WTC11 (cell line): Measurements from ENCODE around the gene TAOK2. TPM values are rescaled to one million over a fixed set of nuclear protein-coding genes. Genes with fewer than 3 reads are reported as not detected.

Experiments used
- ATAC-seq: fragments of 200-7000 bp; cut with Tn5 transposase; 2 replicates; pipeline ENCODE4 v1.10.0; 2021; ENCODE audit warnings: mild to moderate bottlenecking, moderate library complexity
- CTCF ChIA-PET: fragments of 300-600 bp; sonication (Branson Sonifier 250); formaldehyde crosslinking; loops from one replicate; lab custom pipeline; 2021; ENCODE audit warnings: antibody characterized with exemption; lab: Charles Lee
- POLR2A ChIA-PET: fragments of 350-600 bp; sonication (Branson Sonifier 250); formaldehyde crosslinking; loops from one replicate; lab custom pipeline; 2021; ENCODE audit warnings: antibody characterized with exemption; lab: Charles Lee
- DNase-seq: peaks from one replicate; pipeline ENCODE4 v3.0.0; 2021; ENCODE audit warnings: low spot score
- H3K27ac Mint-ChIP-seq: 2 replicates; pipeline ENCODE4 v1.8.0; 2021; ENCODE audit warnings: mixed read lengths
- H3K27me3 Mint-ChIP-seq: 2 replicates; pipeline ENCODE4 v1.8.0; 2021; ENCODE audit warnings: low read depth, mild to moderate bottlenecking, moderate library complexity, mixed read lengths
- H3K36me3 Mint-ChIP-seq: 2 replicates; pipeline ENCODE4 v1.8.0; 2021; ENCODE audit warnings: mixed read lengths
- H3K4me1 Mint-ChIP-seq: 2 replicates; pipeline ENCODE4 v1.8.0; 2022; ENCODE audit warnings: mixed read lengths
- H3K4me3 Mint-ChIP-seq: 2 replicates; pipeline ENCODE4 v1.8.0; 2021; ENCODE audit warnings: mild to moderate bottlenecking, moderate library complexity, mixed read lengths
- H3K9me3 Mint-ChIP-seq: 2 replicates; pipeline ENCODE4 v1.8.0; 2021; ENCODE audit warnings: mixed read lengths
- ATF1 ChIP-seq: sonication (generic); formaldehyde crosslinking; IDR thresholded peaks from 2 replicates; pipeline ENCODE4 v1.8.1; 2023; ENCODE audit warnings: mild to moderate bottlenecking, moderate library complexity, missing genetic modification reagents
- CREB1 ChIP-seq: sonication (generic); formaldehyde crosslinking; IDR thresholded peaks from 2 replicates; pipeline ENCODE4 v1.8.0; 2023; ENCODE audit warnings: mild to moderate bottlenecking, missing genetic modification reagents
- ETV6 ChIP-seq: sonication (generic); formaldehyde crosslinking; IDR thresholded peaks from 2 replicates; pipeline ENCODE4 v1.8.1; 2022; ENCODE audit warnings: mild to moderate bottlenecking, missing genetic modification reagents
- FOXJ3 ChIP-seq: sonication (generic); formaldehyde crosslinking; IDR thresholded peaks from 2 replicates; pipeline ENCODE4 v1.9.0; 2021; ENCODE audit warnings: missing genetic modification reagents, mild to moderate bottlenecking, borderline replicate concordance
- FOXP1 ChIP-seq: sonication (generic); formaldehyde crosslinking; IDR thresholded peaks from 2 replicates; pipeline ENCODE4 v1.8.0; 2022; ENCODE audit warnings: missing genetic modification reagents, mild to moderate bottlenecking, moderate library complexity, borderline replicate concordance
- HMGA2 ChIP-seq: fragments of 250-450 bp; sonication (Bioruptor Pico); IDR thresholded peaks from 2 replicates; pipeline ENCODE4 v1.4.0; 2021; ENCODE audit warnings: mild to moderate bottlenecking, moderate library complexity
- NFYB ChIP-seq: sonication (generic); formaldehyde crosslinking; conservative IDR thresholded peaks from 2 replicates; pipeline ENCODE4 v1.8.0; 2022; ENCODE audit warnings: low read depth, missing genetic modification reagents
- NR1H2 ChIP-seq: sonication (generic); formaldehyde crosslinking; IDR thresholded peaks from 2 replicates; pipeline ENCODE4 v1.9.0; 2021; ENCODE audit warnings: mild to moderate bottlenecking, moderate library complexity, missing genetic modification reagents
- NR3C1 ChIP-seq: sonication (generic); formaldehyde crosslinking; conservative IDR thresholded peaks from 2 replicates; pipeline ENCODE4 v1.8.1; 2023; ENCODE audit warnings: low read depth, mild to moderate bottlenecking, missing genetic modification reagents
- OVOL2 ChIP-seq: fragments of 250-450 bp; sonication (Bioruptor Pico); IDR thresholded peaks from 2 replicates; pipeline ENCODE4 v1.9.0; 2021; ENCODE audit warnings: mild to moderate bottlenecking, borderline replicate concordance
- SMAD3 ChIP-seq: sonication (generic); formaldehyde crosslinking; IDR thresholded peaks from 2 replicates; pipeline ENCODE4 v1.8.0; 2022; ENCODE audit warnings: missing genetic modification reagents, mild to moderate bottlenecking, borderline replicate concordance
- TEAD1 ChIP-seq: sonication (generic); formaldehyde crosslinking; IDR thresholded peaks from 2 replicates; pipeline ENCODE4 v1.8.0; 2022; ENCODE audit warnings: mild to moderate bottlenecking, missing genetic modification reagents
- total RNA-seq: library from RNA; stranded (reverse); gene quantifications from 3 replicates; pipeline ENCODE4 v1.2.3, GENCODE V29; 2021
- TF ChIP-seq, protein P1 (sequence below): fragments of 250-450 bp; sonication (Bioruptor Pico); IDR thresholded peaks from 2 replicates; pipeline ENCODE4 v1.9.0; 2021; ENCODE audit warnings: mild to moderate bottlenecking, borderline replicate concordance
- TF ChIP-seq, protein P2 (sequence below): fragments of 250-450 bp; sonication (Bioruptor Pico); conservative IDR thresholded peaks from 2 replicates; pipeline ENCODE4 v1.9.0; 2021; ENCODE audit warnings: mild to moderate bottlenecking
- TF ChIP-seq, protein P3 (sequence below): sonication (generic); formaldehyde crosslinking; IDR thresholded peaks from 2 replicates; pipeline ENCODE4 v1.8.1; 2022; ENCODE audit warnings: missing genetic modification reagents, borderline replicate concordance
- TF ChIP-seq, protein P4 (sequence below): fragments of 250-450 bp; sonication (Bioruptor Pico); IDR thresholded peaks from 2 replicates; pipeline ENCODE4 v1.9.0; 2021; ENCODE audit warnings: mild to moderate bottlenecking

TAOK2 gene
- total RNA-seq, 1 experiment from 2014 or later = 42.4 TPM

DNA sequence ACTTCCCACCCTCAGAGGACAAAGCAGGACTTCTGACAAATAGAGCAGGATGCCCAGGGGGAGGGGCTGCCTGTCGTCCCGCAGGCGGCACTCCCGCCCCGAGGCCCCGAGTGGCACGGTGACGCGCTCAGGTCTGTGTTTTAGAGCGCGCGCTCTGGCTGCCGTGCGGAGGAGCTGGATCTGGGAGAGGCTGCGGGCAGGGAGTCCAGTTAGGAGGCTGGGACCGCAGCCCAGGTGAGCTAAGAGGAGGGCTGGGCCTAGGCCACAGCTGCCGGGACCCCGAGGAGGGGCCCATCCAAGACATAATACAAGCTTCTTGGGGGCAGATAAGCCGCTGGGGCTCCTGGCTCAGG lies 30.7 kb downstream of the TAOK2 start (continued):
- TF ChIP-seq, protein P1, sequence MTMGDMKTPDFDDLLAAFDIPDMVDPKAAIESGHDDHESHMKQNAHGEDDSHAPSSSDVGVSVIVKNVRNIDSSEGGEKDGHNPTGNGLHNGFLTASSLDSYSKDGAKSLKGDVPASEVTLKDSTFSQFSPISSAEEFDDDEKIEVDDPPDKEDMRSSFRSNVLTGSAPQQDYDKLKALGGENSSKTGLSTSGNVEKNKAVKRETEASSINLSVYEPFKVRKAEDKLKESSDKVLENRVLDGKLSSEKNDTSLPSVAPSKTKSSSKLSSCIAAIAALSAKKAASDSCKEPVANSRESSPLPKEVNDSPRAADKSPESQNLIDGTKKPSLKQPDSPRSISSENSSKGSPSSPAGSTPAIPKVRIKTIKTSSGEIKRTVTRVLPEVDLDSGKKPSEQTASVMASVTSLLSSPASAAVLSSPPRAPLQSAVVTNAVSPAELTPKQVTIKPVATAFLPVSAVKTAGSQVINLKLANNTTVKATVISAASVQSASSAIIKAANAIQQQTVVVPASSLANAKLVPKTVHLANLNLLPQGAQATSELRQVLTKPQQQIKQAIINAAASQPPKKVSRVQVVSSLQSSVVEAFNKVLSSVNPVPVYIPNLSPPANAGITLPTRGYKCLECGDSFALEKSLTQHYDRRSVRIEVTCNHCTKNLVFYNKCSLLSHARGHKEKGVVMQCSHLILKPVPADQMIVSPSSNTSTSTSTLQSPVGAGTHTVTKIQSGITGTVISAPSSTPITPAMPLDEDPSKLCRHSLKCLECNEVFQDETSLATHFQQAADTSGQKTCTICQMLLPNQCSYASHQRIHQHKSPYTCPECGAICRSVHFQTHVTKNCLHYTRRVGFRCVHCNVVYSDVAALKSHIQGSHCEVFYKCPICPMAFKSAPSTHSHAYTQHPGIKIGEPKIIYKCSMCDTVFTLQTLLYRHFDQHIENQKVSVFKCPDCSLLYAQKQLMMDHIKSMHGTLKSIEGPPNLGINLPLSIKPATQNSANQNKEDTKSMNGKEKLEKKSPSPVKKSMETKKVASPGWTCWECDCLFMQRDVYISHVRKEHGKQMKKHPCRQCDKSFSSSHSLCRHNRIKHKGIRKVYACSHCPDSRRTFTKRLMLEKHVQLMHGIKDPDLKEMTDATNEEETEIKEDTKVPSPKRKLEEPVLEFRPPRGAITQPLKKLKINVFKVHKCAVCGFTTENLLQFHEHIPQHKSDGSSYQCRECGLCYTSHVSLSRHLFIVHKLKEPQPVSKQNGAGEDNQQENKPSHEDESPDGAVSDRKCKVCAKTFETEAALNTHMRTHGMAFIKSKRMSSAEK (CRISPR knock-in tag) = no peak
- no peak for TF ChIP-seq NR1H2 (CRISPR knock-in tag)
- TF ChIP-seq OVOL2 (CRISPR knock-in tag) = no peak
- no peak for TF ChIP-seq CREB1 (CRISPR knock-in tag)
- no peak for TF ChIP-seq HMGA2 (CRISPR knock-in tag)
- TF ChIP-seq FOXJ3 (CRISPR knock-in tag) = no peak
- no peak for TF ChIP-seq FOXP1 (CRISPR knock-in tag)
- TF ChIP-seq, protein P2, sequence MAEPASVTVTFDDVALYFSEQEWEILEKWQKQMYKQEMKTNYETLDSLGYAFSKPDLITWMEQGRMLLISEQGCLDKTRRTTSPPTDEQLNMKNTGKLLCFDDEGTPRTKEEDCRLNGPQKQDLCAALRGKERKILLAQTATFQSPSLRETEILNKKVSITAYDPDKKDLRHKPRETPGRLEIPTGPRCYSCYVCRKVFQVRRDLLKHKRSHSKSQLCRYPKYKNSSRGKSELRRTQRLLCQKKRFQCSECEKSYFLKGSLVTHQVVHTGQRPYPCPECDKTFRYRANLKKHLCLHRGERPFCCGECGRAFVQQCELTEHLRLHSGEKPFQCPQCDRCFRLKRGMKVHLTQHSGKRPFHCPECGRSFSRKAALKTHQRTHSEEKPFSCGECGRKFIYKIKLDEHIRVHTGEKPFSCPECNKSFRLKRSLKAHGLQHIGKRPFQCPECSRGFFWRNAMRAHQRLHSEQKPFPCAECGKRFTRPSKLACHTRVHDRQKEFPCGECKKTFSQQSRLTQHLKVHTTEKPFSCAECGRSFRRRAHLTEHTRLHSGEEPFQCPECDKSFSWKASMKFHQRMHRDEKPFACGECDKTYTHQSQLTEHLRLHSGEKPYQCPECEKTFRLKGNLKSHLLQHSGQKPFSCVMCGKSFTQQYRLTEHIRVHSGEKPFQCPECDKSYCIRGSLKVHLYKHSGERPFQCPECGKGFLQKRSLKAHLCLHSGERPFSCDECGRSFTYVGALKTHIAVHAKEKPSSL = no peak
- TF ChIP-seq TEAD1 = no peak
- TF ChIP-seq, protein P3, sequence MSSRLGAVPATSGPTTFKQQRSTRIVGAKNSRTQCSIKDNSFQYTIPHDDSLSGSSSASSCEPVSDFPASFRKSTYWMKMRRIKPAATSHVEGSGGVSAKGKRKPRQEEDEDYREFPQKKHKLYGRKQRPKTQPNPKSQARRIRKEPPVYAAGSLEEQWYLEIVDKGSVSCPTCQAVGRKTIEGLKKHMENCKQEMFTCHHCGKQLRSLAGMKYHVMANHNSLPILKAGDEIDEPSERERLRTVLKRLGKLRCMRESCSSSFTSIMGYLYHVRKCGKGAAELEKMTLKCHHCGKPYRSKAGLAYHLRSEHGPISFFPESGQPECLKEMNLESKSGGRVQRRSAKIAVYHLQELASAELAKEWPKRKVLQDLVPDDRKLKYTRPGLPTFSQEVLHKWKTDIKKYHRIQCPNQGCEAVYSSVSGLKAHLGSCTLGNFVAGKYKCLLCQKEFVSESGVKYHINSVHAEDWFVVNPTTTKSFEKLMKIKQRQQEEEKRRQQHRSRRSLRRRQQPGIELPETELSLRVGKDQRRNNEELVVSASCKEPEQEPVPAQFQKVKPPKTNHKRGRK (CRISPR knock-in tag) = no peak

DNA sequence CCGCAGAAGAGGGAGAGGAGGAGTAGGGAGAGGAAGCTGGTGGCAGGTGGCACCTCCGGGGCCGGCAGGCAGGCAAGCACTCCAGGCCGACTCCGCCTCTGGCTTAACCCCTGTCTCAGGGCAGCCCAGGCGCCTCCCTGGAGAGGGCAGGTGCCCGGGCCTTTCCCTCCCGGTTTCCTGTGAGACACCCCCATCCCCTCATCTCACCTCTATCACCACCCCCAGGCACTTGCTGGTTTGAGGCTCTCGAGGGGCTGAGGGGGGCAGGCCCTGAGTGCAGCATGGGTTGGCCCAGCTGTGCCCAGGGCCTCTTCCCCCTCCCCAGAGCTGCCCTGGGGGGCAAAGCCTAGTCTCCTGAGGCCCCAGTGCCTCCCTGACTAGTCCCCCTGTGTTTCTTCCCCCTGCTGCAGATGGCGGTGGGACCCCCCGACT lies 31.2 kb downstream of the TAOK2 start:
- peaks cover 18% of the 10 kb centered on the region for H3K4me1 Mint-ChIP-seq
- H3K4me3 Mint-ChIP-seq = no peak overlapping the region
- no peak for TF ChIP-seq SMAD3
- no peak for TF ChIP-seq NFYB
- no peak for TF ChIP-seq ATF1 (CRISPR knock-in tag)
- TF ChIP-seq, protein P4, sequence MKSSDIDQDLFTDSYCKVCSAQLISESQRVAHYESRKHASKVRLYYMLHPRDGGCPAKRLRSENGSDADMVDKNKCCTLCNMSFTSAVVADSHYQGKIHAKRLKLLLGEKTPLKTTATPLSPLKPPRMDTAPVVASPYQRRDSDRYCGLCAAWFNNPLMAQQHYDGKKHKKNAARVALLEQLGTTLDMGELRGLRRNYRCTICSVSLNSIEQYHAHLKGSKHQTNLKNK (CRISPR knock-in tag) = no peak
- TF ChIP-seq FOXJ3 (CRISPR knock-in tag) = no peak
- no peak for TF ChIP-seq ETV6 (CRISPR knock-in tag)
- TF ChIP-seq HMGA2 (CRISPR knock-in tag) = no peak
- no peak for TF ChIP-seq NR3C1
- H3K27ac Mint-ChIP-seq = no peak overlapping the region
- peaks cover 9% of the 10 kb centered on the region for H3K36me3 Mint-ChIP-seq
- POLR2A ChIA-PET = no interaction called here
- CTCF ChIA-PET = interaction anchor here (0.8 to 2.4 kb wide), 6 partner anchors 27 to 105 kb away, joined by 3 to 24 read pairs (median 5); partner anchors contain the start of genes ASPHD1, SEZ6L2, TAOK2 and TLCD3B
- H3K9me3 Mint-ChIP-seq = no peaks in the 10 kb centered on the region
- DNase-seq (no peak), ATAC-seq (no peak)
- H3K27me3 Mint-ChIP-seq = peaks cover 4% of the 10 kb centered on the region; the same call in 1 of the 2 replicates
